Measurements from ENCODE around the gene KRTAP1-4. TPM values are rescaled to one million over a fixed set of nuclear protein-coding genes. Genes with fewer than 3 reads are reported as not detected.

The KRTAP1-4 gene
- total RNA-seq, 4 donors from 2014 or later, result not detected

GRCh38 chr17:40995116-40995515 is 34.9 kb downstream of the KRTAP1-4 start:
- Histone ChIP-seq H3K27me3 (peaks cover 3% of the 10 kb centered on the region), H3K4me3 (no peak overlapping the region), H3K36me3 (no peaks in the 10 kb centered on the region), H3K9me3 (no peaks in the 10 kb centered on the region), H3K27ac (no peak overlapping the region), H3K4me1 (peaks cover 0 to 4% (median 0%) of the 10 kb centered on the region in 4 donors)
- TF ChIP-seq POLR2A (IDR thresholded peaks at IDR 0.05), result no peak
- no peak for TF ChIP-seq CTCF (IDR thresholded peaks at IDR 0.05)
- TF ChIP-seq POLR2AphosphoS5 (IDR thresholded peaks at IDR 0.05), result no peak
- no peak for TF ChIP-seq EP300 (IDR thresholded peaks at IDR 0.05; ENCODE audit: low read depth)
- DNase-seq, result no peak
- in situ Hi-C loops (cut with MboI; ENCODE audit: low pct_ligation_motif_present in 1 of 4, low pct_unique_long_range_greater_than_20kb in 1 of 4, low sequenced_read_pairs in 3 of 4), result no loop called here
- intact Hi-C loops (cut with DNase I; ENCODE audit: low total_unique reads), result no loop called here
- 45% methylated on average over 1 of the region's 1 CpG; no CpG with 5 or more reads in 1 of the 2 donors for WGBS, 2 donors (ENCODE audit: low coverage in 1 of 2)

GRCh38 chr17:40993839-40994238 is 36.2 kb downstream of the KRTAP1-4 start, which contains the start of gene KRTAP3-3:
Gene KRTAP3-3, minus strand, starts transcription at chr17:40994164. Its CDS starts 67 bp downstream, at chr17:40994097.
- H3K36me3 ChIP-seq, result no peaks in the 10 kb centered on the region
- in situ Hi-C loops (cut with MboI; ENCODE audit: low pct_ligation_motif_present in 1 of 4, low pct_unique_long_range_greater_than_20kb in 1 of 4, low sequenced_read_pairs in 3 of 4), result no loop called here
- no peak within 1 kb of the TSS for H3K27ac ChIP-seq
- TF ChIP-seq POLR2A (IDR thresholded peaks at IDR 0.05) (no peak), CTCF (IDR thresholded peaks at IDR 0.05) (no peak), EP300 (IDR thresholded peaks at IDR 0.05; ENCODE audit: low read depth) (no peak), POLR2AphosphoS5 (IDR thresholded peaks at IDR 0.05) (no peak)
- H3K4me3 ChIP-seq, result no peak within 1 kb of the TSS
- 40 to 43% methylated on average over 1 to 4 of the region's 4 CpGs for WGBS, 2 donors (ENCODE audit: low coverage in 1 of 2)
- H3K4me1 ChIP-seq, result peaks cover 0 to 4% (median 0%) of the 10 kb centered on the region in 4 donors
- H3K9me3 ChIP-seq, result no peaks in the 10 kb centered on the region
- H3K27me3 ChIP-seq, result peaks cover 3% of the 10 kb centered on the region
- DNase-seq, result no peak
- intact Hi-C loops (cut with DNase I; ENCODE audit: low total_unique reads), result no loop called here

GRCh38 chr17:40993084-40993483 is 36.9 kb downstream of the KRTAP1-4 start:
- Histone ChIP-seq H3K9me3 (no peaks in the 10 kb centered on the region), H3K4me3 (no peak overlapping the region), H3K27me3 (peaks cover 3% of the 10 kb centered on the region), H3K4me1 (peaks cover 0 to 4% (median 0%) of the 10 kb centered on the region in 4 donors), H3K36me3 (no peaks in the 10 kb centered on the region), H3K27ac (no peak overlapping the region)
- DNase-seq, result no peak
- WGBS, 2 donors (ENCODE audit: low coverage in 1 of 2), result 82% methylated on average over 2 of the region's 2 CpGs
- TF ChIP-seq CTCF (IDR thresholded peaks at IDR 0.05) (no peak), POLR2AphosphoS5 (IDR thresholded peaks at IDR 0.05) (no peak), EP300 (IDR thresholded peaks at IDR 0.05; ENCODE audit: low read depth) (no peak), POLR2A (IDR thresholded peaks at IDR 0.05) (no peak)
- intact Hi-C loops (cut with DNase I; ENCODE audit: low total_unique reads), result no loop called here
- in situ Hi-C loops (cut with MboI; ENCODE audit: low pct_ligation_motif_present in 1 of 4, low pct_unique_long_range_greater_than_20kb in 1 of 4, low sequenced_read_pairs in 3 of 4), result no loop called here

GRCh38 chr17:40992666-40993065 is 37.3 kb downstream of the KRTAP1-4 start:
- WGBS, 2 donors (ENCODE audit: low coverage in 1 of 2), result 53% methylated on average over 2 to 3 of the region's 3 CpGs
- intact Hi-C loops (cut with DNase I; ENCODE audit: low total_unique reads), result no loop called here
- DNase-seq, result no peak
- no peak overlapping the region for H3K4me3 ChIP-seq
- peaks cover 0 to 4% (median 0%) of the 10 kb centered on the region in 4 donors for H3K4me1 ChIP-seq
- H3K36me3 ChIP-seq, result no peaks in the 10 kb centered on the region
- peaks cover 3% of the 10 kb centered on the region for H3K27me3 ChIP-seq
- in situ Hi-C loops (cut with MboI; ENCODE audit: low pct_ligation_motif_present in 1 of 4, low pct_unique_long_range_greater_than_20kb in 1 of 4, low sequenced_read_pairs in 3 of 4), result no loop called here
- H3K27ac ChIP-seq, result peak overlapping the region in 1 of 4 donors; percentile 33
- no peak for TF ChIP-seq EP300 (IDR thresholded peaks at IDR 0.05; ENCODE audit: low read depth)
- no peak for TF ChIP-seq CTCF (IDR thresholded peaks at IDR 0.05)
- no peak for TF ChIP-seq POLR2AphosphoS5 (IDR thresholded peaks at IDR 0.05)
- no peak for TF ChIP-seq POLR2A (IDR thresholded peaks at IDR 0.05)
- H3K9me3 ChIP-seq, result no peaks in the 10 kb centered on the region

All from transverse colon (tissue), 4 donors.